ENCODE data around the gene NAP1L4.

The NAP1L4 gene

DNA sequence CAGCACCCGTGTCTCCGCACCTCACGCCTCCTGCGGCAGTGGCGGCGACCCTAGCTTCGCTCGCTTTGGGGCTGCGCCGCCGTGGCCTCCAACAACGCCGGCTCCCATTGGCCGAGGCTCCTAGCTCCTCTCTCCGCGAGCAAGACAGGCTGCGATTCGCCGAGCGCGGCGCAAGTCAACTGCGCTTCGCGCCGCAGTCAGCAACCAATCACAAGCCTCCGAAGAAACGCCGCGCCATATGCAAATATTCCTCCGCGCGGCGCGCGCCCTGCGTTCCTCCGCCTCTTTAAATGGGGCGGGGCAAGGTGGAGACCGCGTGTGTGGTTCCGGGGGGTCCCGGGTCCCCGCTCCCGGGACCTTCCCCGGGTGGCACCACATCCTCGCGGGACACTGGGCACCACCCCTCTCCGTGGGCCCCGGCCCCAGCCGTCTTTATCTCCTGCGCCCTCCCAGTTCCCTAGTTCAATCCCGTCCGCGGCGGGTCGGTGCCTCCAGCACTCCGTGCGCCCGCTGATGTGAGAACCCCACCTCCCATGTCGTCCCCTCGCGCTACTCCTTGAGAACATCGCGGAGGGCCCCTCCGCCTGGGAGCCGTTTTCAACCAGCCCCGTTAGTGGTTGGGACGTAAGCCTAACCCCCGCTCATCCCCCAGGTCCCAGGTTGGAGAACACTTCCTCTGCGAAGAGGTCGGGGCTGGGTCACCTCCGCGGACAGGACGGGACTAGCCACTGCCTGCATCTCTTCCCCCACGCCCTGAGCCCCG is at the start of gene NAP1L4:
Gene NAP1L4, minus strand, starts transcription at position 96 of the 763 bp plus-strand sequence. CDS start 13,109 bp downstream, outside the sequence.
- DNase-seq, result peak; percentile 96

- no peak for DNase-seq
Measured at GRCh38 chr11:3040881-3041280, 48.8 kb upstream of the NAP1L4 start.

- DNase-seq, result no peak
Measured at GRCh38 chr11:3037945-3038271, 45.8 kb upstream of the NAP1L4 start.

DNA sequence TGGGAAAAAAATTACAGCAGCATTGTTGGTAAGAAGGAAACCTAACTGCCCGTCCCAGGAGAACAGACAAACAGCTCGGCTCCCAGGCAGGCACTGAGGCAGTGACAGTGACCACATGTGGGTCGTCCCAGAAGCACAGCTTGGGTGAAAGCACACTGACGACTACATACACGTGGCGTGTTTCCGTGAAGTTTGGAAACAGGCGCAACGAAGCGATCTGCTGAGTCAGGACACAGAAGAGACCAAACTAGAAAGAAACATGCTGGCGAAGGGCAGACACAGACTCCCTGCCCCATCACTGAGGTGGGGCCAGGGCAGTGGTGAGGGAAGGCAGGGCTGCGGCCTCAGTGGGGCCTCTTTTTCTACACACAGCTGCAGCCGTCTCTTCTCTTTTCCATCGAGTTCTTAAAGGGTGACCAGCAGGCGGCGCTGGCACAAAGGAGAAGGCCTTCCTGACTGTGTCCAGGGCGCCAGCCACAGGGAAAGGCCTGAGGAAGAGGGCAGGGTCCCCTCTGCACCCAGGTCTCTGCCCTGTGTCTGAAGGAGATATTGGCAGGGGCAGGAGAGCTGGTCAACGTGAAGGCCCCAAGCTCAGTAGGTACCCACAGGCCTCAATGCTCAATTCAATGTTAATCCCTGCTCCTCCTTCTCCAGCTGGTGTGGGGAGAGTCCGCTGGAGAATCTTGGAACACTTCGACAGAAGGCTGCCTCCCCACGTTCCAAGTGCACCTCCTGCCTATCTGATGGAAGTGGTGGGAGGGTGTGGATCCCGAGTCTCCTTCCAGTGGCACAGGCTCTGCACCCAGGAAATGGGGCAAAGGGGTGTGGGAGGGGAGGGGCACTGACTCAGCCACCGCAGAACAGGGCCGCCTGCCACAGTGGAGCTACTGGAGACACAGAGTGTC is 45.2 kb upstream of the NAP1L4 start:
- no peak for DNase-seq

DNA sequence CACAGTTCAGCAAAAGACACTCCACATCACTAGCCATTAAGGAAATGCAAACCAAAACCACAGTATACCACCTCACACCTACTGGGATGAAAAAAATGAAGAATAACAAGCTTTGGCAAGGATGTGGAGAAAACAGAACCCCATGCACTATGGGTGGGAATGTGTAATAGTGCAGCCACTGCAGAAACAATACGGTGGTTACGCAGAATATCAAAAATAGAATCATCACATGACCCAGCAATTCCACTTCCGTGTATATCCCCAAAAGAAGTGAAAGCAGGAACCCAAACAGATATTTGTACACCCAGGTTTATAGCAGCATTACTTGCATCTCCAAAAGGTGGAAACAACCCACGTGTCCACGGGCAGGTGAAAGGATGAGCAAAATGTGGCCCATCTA is 44.3 kb upstream of the NAP1L4 start:
- DNase-seq, result no peak

- no peak for DNase-seq
Measured at GRCh38 chr11:3035333-3035732, 43.2 kb upstream of the NAP1L4 start.

DNA sequence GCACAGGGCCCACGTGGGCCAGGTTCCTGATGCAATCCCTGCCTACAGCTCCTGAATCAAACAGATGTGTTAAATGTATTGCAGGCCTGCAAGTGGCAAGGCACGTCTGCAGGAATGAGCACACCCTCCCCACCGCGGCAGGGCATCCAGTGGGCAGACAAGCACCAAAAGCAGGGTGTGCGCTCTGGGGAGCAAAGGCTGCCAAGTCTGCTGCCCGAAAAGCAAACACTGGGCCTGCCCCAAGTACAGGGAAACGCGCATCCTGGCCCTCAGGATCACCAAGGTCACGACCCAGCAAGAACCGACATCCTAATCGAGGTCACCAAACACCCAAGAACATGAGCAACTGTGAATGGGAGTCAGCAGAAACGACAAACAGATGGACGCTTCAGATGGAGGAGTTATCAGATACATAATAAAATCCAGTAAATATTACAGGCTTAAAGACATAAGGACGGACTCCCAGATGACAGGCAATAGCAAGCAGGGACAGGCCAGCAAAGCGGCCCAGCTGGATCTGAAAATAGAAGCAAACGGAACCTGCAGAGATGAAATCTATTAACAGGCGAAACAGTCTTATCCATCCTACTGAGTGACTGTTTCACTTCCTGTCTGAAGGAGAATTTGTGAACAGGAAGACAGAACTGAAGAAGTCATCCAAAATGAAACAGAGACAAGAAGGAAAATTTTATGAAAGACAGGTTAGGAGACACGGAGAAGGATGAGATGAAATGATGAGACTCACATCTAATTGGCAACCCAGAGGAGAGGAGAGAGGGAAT is 38.4 kb upstream of the NAP1L4 start:
- no peak for DNase-seq

DNA sequence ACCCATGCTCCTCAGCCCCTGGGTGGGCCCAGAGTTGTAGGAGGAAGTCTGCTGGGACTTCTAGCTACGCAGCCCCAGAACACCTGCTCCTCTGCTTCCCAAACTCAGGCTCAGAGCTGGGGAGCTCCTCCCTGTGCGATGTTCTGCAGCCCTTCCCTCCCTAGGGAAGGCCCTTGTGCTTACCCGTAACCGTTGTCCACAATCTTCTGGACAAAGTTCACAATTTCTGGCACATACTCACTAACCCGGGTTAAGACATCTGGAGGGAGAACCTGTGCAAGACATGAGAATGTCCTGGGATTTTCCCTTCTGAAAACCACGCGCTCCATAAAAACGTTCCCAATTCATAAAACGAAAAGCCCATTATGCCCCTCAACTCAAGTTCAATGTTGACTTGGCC is 36.7 kb upstream of the NAP1L4 start:
- DNase-seq, result no peak

- DNase-seq, result no peak
Measured at GRCh38 chr11:3026803-3027202, 34.7 kb upstream of the NAP1L4 start.

- no peak for DNase-seq
Measured at GRCh38 chr11:3022982-3023381, 30.9 kb upstream of the NAP1L4 start.

- DNase-seq, result no peak
Measured at GRCh38 chr11:3022300-3022967, 30.3 kb upstream of the NAP1L4 start.

- no peak for DNase-seq
Measured at GRCh38 chr11:3021125-3021524, 29.0 kb upstream of the NAP1L4 start.

DNA sequence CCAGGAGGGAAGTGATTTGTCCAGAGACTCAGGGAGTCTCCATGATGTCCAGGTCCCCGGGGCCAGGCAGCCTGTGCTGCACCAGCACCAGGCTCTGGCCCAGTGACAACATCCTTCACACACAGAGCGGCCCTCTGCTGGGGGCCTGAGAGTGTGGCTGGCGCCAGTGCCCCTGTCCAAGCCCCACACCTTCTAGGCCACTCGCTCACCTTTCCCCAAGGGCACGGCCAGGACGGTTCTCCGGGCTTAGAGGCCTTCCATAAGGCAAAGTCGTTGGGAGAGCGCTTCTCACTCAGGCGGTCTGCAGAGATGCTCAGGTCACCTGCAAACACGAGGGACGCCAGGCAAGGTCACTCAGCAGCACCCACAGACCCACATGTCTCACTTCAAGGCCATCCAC is 27.9 kb upstream of the NAP1L4 start:
- no peak for DNase-seq

DNA sequence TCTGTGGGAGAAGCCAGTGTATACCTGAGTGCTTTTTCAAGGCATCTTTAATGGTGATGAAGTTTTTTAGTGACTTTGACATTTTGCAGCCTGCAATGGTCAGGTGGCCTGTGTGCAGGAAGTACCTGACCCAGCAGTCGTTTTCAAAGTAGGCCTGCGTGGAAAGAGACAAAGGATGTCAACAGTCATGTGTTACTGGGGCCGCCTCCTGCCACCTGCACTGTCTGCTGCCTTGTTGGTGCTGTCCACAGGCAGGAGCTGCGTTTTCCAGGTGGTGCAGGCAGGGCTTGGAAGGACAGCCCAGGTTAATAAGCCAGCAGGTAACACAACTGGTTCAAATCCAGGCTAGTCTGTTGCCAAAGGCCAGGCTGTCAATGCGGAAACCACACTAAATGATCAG is 26.5 kb upstream of the NAP1L4 start:
- DNase-seq, result no peak

DNA sequence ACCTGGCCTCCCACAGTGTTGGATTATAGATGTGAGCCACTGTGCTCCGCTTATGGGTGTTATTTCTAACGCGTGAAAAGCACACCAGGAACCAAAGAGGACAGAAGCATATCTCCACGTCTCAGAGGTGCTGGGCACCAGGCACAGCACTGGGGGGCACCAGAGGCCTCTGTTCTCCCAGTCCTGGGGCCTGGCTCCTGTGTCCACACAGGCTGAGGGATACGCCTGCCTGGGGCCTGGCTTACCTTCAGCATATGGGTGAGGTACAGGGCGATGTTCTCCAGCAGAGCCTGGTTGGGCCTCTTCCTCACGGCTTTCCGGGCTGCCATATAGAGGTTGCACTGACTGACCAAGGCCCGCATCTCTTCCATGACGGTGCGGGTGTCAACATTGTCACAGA is 24.7 kb upstream of the NAP1L4 start:
- no peak for DNase-seq

- no peak for DNase-seq
Measured at GRCh38 chr11:3015796-3016195, 23.7 kb upstream of the NAP1L4 start.

DNA sequence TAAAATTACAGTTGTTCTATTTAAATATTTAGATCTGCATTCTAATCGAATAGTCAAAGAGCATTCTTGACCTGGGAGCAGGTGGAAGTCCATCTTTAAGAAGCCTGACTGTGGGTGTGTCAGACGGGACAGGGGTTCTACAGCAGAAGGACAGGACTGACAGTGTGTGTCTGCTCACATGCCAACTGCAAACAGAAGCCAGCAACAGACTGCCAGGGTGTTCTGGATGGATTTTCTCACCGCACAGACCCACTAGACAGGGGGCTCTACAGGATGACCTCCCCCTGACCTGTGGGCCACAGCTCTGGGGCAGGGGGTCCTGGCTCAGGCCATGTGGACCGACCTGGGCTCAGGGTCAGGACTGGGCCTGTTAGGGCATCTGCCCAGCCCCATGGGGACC is 22.8 kb upstream of the NAP1L4 start:
- no peak for DNase-seq

DNA sequence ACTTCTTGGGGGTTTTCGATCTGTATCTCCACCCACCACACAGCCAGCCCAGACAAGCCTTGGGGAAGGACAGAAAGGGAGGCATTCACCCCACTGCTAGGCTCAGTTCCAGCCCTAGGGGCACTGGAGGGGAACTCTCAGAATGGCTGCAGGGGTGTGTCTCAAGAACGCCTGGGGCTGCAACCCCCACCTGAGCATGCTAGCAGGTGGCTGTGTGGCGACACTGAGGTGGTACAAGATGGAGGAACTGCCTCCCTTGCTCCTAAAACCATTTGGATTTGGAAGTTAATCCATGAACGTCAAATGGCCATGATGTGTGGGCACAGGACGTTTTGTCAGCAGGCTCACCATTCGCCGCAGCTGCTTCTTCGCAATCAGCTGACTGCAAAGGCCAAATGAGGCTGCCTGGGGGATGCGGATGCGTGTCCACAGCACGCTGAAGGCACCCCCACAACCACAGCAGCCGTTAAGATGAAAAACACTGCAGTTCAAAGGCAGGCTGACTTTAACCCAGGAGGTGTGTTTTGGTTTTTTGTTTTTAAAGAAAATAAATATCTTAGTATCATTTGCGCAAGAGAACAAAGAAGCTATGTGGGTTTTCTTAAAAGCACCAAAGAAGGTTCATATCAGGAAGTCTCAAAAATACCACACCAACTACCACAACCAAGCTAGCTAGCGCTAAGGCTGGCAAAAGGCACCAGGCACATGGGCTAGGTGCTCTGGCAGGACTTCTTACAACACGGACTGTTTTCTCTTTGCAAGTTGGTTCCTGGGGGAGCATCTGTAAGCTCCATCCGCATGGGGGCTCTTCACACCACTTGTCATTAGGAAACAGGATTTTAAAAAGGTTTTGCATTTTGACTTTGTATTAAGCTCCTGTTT is 22.2 kb upstream of the NAP1L4 start:
- DNase-seq, result peak; percentile 66

GRCh38 chr11:3011891-3012885 is 20.1 kb upstream of the NAP1L4 start:
- no peak for DNase-seq

GRCh38 chr11:3010521-3011275 is 18.6 kb upstream of the NAP1L4 start:
- no peak for DNase-seq
